ENCODE data around the gene SLC35A5.

- TF ChIP-seq CTCF (IDR thresholded peaks at IDR 0.05) (no peak), POLR2A (IDR thresholded peaks at IDR 0.05) (no peak), POLR2AphosphoS5 (IDR thresholded peaks at IDR 0.05) (no peak)
Observed at GRCh38 chr3:112583105-112583504, 21.3 kb downstream of the SLC35A5 start.

Data from upper lobe of left lung (tissue), 4 donors.